ENCODE data around the gene TBXAS1.

Gene TBXAS1

DNA sequence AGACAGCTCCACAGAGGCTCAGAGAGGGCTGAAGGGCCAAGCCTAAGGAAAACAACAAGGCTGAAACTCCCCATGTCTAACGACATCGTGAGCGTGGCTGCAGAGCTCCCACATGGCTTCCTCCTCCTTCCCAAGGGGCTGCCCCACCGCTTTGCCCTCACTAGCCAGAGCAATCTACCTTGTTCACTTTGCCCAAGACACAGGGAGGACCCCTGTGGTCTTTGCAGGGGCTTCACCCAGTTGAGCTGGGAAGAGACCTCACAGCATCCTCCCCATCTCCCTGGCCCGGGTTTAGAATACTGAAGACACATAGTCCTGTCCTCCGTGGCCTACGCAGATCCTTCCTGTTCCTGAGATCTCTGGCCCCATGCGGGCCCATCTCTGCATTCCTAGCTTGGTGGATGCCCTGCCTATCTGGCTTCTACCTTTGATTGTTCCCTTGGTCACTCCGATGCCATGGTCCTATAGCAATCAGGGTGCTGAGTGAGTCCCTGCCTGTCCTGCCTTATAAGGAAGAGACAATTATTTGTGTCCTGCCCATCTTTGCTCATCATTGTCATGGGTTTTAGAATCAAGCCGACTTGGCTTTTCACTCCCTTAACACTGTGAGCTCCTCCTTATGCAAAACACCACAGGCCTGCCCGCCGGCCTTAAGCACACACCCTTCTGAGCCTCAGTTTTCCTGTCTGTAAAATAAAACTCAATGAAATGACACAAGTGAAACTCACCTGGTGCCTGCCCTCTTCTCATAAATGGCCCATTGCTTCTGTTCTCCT, 160.5 kb downstream of the TBXAS1 start:
- TF ChIP-seq CTCF (IDR thresholded peaks at IDR 0.05): no peak
- DNase-seq (ENCODE audit: low spot score): no peak
- H3K4me3 ChIP-seq: no peak overlapping the region

GRCh38 chr7:139990142-139990535, 161.1 kb downstream of the TBXAS1 start:
- no peak for DNase-seq (ENCODE audit: low spot score)
- H3K4me3 ChIP-seq: no peak overlapping the region
- no peak for TF ChIP-seq CTCF (IDR thresholded peaks at IDR 0.05)
- H3K27ac ChIP-seq: no peak overlapping the region

More for the DNA sequence above, 160.5 kb downstream of the TBXAS1 start:
- no peak overlapping the region for H3K27ac ChIP-seq

- H3K4me3 ChIP-seq: no peak overlapping the region
- no peak for DNase-seq (ENCODE audit: low spot score)
- no peak overlapping the region for H3K27ac ChIP-seq
- TF ChIP-seq CTCF (IDR thresholded peaks at IDR 0.05): no peak
These were observed 161.7 kb downstream of the TBXAS1 start for GRCh38 chr7:139990571-139991268.

DNA sequence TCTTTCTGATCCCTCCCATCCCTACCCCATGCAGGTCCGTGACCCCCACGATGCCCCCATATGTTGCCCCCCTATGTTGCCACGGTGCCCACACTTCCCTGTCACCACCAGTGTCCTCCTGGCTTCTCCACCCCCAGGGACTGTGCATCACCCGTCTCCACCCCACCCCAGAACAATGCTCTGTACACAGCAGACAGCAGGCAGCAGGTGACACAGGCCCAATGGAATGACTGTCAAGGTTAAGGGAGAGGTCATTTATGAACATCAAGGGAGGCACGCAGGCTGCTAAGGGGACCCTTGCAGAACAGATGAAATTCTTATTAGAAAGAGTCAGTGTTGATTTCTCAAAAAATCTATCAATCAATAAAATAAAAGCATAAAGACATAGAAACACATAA, 162.2 kb downstream of the TBXAS1 start:
- no peak for TF ChIP-seq CTCF (IDR thresholded peaks at IDR 0.05)
- no peak overlapping the region for H3K4me3 ChIP-seq
- H3K27ac ChIP-seq: no peak overlapping the region
- no peak for DNase-seq (ENCODE audit: low spot score)

DNA sequence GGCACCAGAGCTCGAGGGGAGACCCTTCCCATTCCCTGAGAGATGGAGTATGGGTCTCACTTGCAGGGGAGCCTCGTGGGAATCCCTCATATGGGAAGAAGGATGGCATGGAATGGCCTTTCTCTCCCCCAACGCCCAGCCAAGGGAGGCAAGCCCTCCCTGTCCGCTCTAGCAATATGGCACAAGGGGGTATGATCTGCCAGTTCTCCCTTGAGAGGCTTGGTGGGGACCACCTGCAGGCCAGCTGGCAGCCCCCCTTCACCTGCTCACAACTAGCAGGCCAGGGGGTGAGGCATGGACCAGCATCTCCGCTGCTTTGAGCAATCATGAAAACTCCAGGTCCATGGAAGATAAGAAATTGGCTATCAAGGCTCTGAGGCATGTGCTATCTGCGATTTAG, 162.8 kb downstream of the TBXAS1 start:
- no peak for TF ChIP-seq CTCF (IDR thresholded peaks at IDR 0.05)
- Histone ChIP-seq H3K4me3 (no peak overlapping the region), H3K27ac (no peak overlapping the region)
- DNase-seq (ENCODE audit: low spot score): no peak

GRCh38 chr7:139992353-139993044, 163.4 kb downstream of the TBXAS1 start:
- TF ChIP-seq CTCF (IDR thresholded peaks at IDR 0.05): no peak
- H3K27ac ChIP-seq: no peak overlapping the region
- DNase-seq (ENCODE audit: low spot score): no peak
- no peak overlapping the region for H3K4me3 ChIP-seq

Measured in coronary artery (tissue), 2 donors.